T-helper 1 cell treated with Interleukin-12 subunit alpha and Interleukin-12 subunit beta and Interleukin-4 antibody, amounts not matched to agents 30 μg/mL and 1 μg/mL, for 36 hours (primary cell): ENCODE data around the gene RBMXL3.
"Not testable (repeated sequence)": the region's sequence is repeated elsewhere in the genome, so short reads cannot be mapped to it uniquely, and the experiment has no call there.

Source experiments
- H3K27ac Mint-ChIP-seq: one replicate; pipeline ENCODE4 v1.8.0; 2021; ENCODE audit warnings: mild to moderate bottlenecking, mixed read lengths
- H3K27me3 Mint-ChIP-seq: one replicate; pipeline ENCODE4 v1.8.0; 2021; ENCODE audit warnings: low read depth, mixed read lengths
- H3K36me3 Mint-ChIP-seq: one replicate; pipeline ENCODE4 v1.8.0; 2021; ENCODE audit warnings: low read depth, mixed read lengths
- H3K4me1 Mint-ChIP-seq: one replicate; pipeline ENCODE4 v1.8.0; 2021; ENCODE audit warnings: low read depth, mixed read lengths
- H3K4me3 Mint-ChIP-seq: one replicate; pipeline ENCODE4 v1.8.0; 2021; ENCODE audit warnings: mild to moderate bottlenecking, moderate library complexity, mixed read lengths
- H3K9me3 Mint-ChIP-seq: one replicate; pipeline ENCODE4 v1.8.0; 2021; ENCODE audit warnings: mixed read lengths

Gene RBMXL3

DNA sequence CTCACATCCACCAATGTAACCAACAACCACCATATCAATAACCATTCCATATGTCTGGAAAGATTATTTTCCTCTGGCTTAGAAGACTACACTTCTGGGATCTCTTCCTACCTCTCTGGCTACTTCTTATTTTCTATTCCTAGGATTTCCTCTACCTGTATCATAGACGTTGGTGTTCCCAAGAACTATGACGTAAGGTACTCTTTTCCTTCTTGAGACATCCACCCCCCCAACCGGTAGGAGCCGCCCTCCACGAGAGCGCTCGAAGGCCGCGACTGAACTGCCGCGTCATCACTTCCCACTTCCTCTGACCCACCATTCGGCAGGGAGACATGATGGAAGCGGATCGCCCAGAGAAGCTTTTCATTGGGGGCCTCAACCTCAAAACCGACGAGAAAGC, at the start of gene RBMXL3:
Gene RBMXL3, plus strand, starts transcription at position 301 of the 400 bp plus-strand sequence. Its CDS starts 32 bp downstream, at position 333.
- no peaks in the 10 kb centered on the region for H3K4me1 Mint-ChIP-seq
- H3K27ac Mint-ChIP-seq: no peak within 1 kb of the TSS
- H3K27me3 Mint-ChIP-seq: no peaks in the 10 kb centered on the region
- H3K36me3 Mint-ChIP-seq: no peaks in the 10 kb centered on the region
- no peak within 1 kb of the TSS for H3K4me3 Mint-ChIP-seq
- peaks cover 3% of the 10 kb centered on the region for H3K9me3 Mint-ChIP-seq

DNA sequence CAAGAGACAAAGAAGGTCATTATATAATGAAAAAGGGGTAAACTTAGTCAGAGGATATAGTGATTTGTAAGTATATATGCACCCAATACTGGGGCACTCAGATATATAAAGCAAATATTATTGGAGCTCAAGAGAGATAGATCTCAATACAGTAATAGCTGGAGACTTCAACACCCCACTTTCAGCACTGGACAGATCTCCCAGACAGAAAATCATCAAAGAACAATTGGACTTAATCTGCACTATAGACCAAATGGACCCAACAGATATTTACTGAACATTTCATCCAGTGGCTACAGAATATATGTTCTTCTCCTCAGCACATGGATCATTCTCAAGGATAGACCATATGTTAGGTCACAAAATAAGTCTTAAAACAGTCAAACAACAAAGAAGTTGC, 47.2 kb upstream of the RBMXL3 start:
- Mint-ChIP-seq H3K27me3 (no peaks in the 10 kb centered on the region), H3K4me3 (no peak overlapping the region), H3K4me1 (no peaks in the 10 kb centered on the region), H3K27ac (no peak overlapping the region), H3K36me3 (no peaks in the 10 kb centered on the region), H3K9me3 (no peaks in the 10 kb centered on the region)

DNA sequence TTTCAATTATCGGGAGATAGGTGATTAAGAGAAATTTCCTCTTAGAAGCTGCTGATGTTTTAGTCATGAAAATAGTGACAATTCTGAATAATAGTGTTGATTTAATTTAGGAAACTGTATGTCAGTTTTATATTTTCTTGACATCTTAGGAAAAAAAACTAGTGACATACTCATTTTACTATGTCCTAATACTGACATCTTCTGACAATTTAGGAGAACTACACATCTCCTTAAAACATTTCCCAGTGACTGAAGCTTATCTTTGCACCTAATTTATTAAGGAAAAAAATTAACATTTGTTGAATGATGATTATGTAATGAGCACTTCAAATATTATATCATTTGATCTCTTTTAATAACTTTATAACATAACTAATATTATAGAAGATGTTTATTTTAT, 42.0 kb upstream of the RBMXL3 start:
- no peaks in the 10 kb centered on the region for H3K9me3 Mint-ChIP-seq
- no peaks in the 10 kb centered on the region for H3K36me3 Mint-ChIP-seq
- no peaks in the 10 kb centered on the region for H3K27me3 Mint-ChIP-seq
- no peak overlapping the region for H3K27ac Mint-ChIP-seq
- H3K4me1 Mint-ChIP-seq: no peaks in the 10 kb centered on the region
- H3K4me3 Mint-ChIP-seq: no peak overlapping the region

DNA sequence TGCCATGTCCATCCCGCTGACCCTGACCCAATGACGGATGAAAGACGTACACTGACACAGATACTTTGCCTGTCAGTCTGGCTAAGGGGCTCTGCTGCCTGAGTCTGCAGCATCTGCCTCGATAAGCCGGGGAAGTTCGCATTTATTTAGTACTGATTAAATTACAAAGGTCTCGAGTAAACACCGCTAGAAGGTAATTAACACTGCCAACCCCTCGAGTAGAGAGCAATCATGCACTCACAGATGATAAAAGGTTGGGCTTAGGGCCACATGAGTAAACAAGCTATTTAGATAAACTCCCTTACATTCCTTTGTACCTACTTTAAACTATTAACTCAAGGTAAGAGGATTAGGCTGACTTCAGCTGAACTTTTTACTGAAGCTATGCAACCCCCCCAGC, 16.0 kb upstream of the RBMXL3 start:
- H3K27ac Mint-ChIP-seq: no peak overlapping the region
- no peaks in the 10 kb centered on the region for H3K4me1 Mint-ChIP-seq
- H3K4me3 Mint-ChIP-seq: no peak overlapping the region
- no peaks in the 10 kb centered on the region for H3K36me3 Mint-ChIP-seq
- H3K9me3 Mint-ChIP-seq: no peaks in the 10 kb centered on the region
- no peaks in the 10 kb centered on the region for H3K27me3 Mint-ChIP-seq

DNA sequence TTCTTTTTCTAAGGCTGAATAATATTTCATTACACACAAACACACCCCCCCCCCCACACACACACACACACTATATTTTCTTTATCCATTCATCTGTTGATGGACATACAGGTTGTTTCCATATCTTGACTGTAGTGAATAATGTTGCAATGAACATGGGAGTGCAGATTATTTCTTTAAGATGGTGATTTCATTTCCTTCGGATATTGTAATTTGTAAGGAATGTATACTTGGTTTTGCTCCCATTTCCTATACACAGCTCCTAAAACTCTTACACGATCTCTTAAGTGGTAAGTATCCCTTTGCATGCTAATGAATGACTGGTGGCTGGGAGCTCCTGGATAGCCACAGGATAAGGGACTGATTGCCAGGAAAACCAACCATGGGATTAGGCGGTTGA, 14.7 kb upstream of the RBMXL3 start:
- no peaks in the 10 kb centered on the region for H3K9me3 Mint-ChIP-seq
- no peaks in the 10 kb centered on the region for H3K36me3 Mint-ChIP-seq
- H3K27me3 Mint-ChIP-seq: no peaks in the 10 kb centered on the region
- no peak overlapping the region for H3K27ac Mint-ChIP-seq
- no peaks in the 10 kb centered on the region for H3K4me1 Mint-ChIP-seq
- no peak overlapping the region for H3K4me3 Mint-ChIP-seq

DNA sequence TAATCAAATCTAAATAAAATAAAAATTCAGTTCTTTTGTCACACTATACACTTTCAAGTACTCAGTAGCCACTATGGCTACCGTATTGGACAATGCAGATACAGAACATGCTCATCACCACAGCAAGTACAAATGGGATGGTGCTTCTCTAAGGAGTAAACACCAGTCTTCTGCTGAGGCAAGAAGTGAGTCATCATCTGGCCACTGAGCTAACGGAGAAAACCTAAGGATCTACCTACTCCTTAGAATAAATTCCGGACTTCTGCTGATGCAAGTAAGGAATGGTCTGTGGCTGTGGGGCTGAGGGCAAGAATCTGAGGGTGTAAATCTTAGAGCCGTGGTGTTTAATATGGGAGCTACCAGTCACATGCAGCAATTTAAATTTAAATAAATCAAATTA, 11.3 kb upstream of the RBMXL3 start:
- Mint-ChIP-seq H3K4me3 (no peak overlapping the region), H3K27ac (no peak overlapping the region), H3K4me1 (no peaks in the 10 kb centered on the region), H3K9me3 (no peaks in the 10 kb centered on the region), H3K36me3 (no peaks in the 10 kb centered on the region), H3K27me3 (no peaks in the 10 kb centered on the region)

DNA sequence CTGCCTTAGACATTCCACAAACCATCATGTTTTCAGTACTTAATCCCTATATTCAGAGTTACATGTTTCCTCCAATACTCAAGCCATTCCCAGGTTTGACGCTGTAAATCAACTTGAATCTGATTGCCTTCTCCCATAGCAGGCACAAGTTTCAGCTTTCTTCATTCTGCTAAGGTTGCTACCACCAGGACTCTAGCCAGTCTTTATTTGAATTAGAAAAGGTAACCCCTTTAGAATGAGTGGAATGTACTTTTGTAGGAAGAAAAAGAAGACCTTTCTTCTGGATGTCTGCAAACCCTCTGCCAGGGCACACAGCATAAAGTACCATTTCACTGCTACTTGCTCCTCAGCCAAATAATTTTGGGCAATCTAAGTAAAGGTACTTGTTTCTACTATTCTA, 10.7 kb upstream of the RBMXL3 start:
- Mint-ChIP-seq H3K4me3 (no peak overlapping the region), H3K4me1 (no peaks in the 10 kb centered on the region), H3K9me3 (no peaks in the 10 kb centered on the region), H3K27ac (no peak overlapping the region), H3K27me3 (no peaks in the 10 kb centered on the region), H3K36me3 (no peaks in the 10 kb centered on the region)

DNA sequence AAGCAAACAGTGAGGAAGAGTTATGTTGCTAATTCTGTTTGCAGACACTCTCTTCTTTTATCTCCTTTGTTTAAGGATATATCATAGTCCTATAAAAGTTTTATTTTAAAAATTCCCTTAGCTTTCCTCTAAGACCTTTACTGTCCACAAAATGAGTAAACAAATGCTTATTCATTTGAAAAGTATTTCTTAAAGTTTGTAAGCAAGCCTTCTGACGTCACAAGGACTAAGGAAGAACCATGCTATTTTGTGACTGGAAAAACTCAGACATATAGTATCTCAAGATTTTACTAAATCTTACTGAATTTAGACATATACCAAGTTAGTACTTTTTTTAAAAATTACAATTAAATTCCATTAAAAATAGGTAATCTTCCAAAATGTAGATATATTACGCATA, 5.2 kb upstream of the RBMXL3 start:
- no peaks in the 10 kb centered on the region for H3K36me3 Mint-ChIP-seq
- H3K27ac Mint-ChIP-seq: no peak overlapping the region
- H3K27me3 Mint-ChIP-seq: no peaks in the 10 kb centered on the region
- no peak overlapping the region for H3K4me3 Mint-ChIP-seq
- peaks cover under 1% of the 10 kb centered on the region for H3K9me3 Mint-ChIP-seq
- H3K4me1 Mint-ChIP-seq: no peaks in the 10 kb centered on the region

DNA sequence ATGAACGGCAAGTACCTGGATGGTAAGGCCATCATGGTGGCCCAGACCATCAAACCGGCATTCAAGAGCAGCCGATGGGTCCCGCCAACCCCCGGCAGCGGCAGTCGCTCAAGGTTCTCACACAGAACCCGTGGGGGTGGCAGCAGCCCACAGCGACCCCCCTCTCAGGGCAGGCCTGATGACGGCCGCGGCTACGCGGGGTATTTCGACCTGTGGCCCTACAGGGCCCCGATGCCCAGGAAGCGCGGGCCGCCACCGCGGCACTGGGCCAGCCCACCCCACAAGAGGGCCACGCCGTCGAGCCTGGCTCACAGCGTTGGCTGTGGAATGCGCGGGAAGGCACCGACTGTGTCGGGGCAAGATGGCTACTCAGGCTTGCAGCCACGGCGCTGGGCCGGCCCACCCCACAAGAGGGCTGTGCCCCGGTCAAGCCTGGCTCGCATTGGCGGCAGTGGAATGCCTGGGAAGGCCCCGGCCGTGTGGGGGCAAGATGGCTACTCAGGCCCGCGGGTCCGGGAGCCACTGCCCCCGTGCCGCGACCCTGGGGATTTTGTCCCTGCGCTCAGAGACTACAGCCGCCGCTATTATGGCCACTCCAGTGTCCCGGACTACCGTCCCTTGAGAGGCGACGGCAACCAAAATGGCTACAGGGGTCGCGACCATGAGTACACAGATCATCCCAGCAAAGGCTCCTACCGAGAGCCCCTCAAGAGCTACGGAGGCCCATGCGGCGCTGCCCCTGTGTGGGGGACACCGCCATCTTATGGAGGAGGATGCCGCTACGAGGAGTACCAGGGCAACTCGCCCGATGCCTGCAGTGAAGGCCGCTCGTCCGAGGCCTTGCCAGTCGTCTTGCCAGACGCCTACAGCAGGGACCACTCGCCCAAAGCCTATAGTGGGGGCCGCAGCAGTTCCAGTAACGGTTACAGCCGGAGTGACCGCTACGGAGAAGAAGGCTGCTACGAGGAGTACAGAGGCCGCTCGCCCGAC, 731 bp downstream of the RBMXL3 start:
- Mint-ChIP-seq H3K27me3 (no peaks in the 10 kb centered on the region), H3K36me3 (no peaks in the 10 kb centered on the region), H3K4me1 (no peaks in the 10 kb centered on the region), H3K9me3 (peaks cover 3% of the 10 kb centered on the region), H3K27ac (no peak overlapping the region), H3K4me3 (no peak overlapping the region)

DNA sequence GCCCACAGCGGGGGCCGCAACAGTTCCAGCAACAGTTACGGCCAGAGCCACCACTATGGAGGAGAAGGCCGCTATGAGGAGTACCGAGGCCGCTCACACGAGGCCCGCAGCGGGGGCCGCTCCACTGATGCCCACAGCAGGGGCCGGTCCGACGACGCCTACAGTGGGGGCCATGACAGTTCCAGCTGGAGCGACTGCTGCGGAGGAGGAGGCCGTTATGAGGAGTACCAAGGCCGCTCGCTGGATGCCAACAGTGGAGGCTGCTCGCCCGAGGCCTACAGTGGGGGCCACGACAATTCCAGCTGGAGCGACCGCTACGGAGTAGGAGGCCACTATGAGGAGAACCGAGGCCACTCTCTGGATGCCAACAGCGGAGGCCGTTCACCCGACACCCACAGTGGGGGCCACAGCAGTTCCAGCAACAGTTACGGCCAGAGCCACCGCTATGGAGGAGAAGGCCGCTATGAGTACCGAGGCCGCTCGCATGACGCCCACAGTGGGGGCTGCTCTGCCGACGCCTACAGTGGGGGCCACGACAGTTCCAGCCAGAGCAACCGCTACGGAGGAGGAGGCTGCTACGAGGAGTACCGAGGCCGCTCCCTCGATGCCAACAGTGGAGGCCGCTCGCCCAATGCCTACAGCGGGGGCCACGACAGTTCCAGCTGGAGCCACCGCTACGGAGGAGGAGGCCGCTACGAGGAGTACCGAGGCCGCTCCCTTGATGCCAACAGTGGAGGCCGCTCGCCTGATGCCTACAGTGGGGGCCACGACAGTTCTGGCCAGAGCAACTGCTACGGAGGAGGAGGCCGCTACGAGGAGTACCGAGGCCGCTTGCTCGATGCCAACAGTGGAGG, 1.7 kb downstream of the RBMXL3 start:
- no peak overlapping the region for H3K4me3 Mint-ChIP-seq
- H3K9me3 Mint-ChIP-seq: peaks cover 3% of the 10 kb centered on the region
- H3K36me3 Mint-ChIP-seq: no peaks in the 10 kb centered on the region
- H3K27me3 Mint-ChIP-seq: no peaks in the 10 kb centered on the region
- no peaks in the 10 kb centered on the region for H3K4me1 Mint-ChIP-seq
- no peak overlapping the region for H3K27ac Mint-ChIP-seq

DNA sequence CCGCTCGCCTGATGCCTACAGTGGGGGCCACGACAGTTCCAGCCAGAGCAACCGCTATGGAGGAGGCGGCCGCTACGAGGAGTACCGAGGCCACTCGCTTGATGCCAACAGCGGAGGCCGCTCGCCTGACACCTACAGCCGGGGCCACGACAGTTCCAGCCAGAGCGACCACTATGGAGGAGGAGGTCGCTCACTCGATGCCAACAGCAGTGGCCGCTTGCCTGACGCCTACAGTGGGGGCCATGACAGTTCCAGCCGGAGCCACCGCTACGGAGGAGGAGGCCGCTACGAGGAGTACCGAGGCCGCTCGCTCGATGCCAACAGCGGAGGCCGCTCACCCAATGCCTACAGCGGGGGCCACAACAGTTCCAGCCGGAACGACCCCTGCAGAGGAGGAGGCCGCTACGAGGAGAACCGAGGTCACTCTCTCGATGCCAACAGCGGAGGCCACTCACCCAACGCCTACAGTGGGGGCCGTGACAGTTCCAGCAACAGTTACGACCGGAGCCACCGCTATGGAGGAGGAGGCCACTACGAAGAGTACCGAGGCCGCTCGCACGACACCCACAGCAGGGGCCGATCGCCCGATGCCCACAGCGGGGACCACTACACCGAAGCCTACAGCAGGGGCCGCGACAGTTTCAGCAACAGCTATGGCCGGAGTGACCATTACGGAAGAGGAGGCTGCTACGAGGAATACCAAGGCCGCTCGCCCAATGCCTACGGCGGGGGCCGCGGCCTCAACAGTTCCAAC, 2.5 kb downstream of the RBMXL3 start:
- no peaks in the 10 kb centered on the region for H3K27me3 Mint-ChIP-seq
- peaks cover 3% of the 10 kb centered on the region for H3K9me3 Mint-ChIP-seq
- H3K4me3 Mint-ChIP-seq: no peak overlapping the region
- H3K27ac Mint-ChIP-seq: no peak overlapping the region
- H3K4me1 Mint-ChIP-seq: no peaks in the 10 kb centered on the region
- no peaks in the 10 kb centered on the region for H3K36me3 Mint-ChIP-seq

DNA sequence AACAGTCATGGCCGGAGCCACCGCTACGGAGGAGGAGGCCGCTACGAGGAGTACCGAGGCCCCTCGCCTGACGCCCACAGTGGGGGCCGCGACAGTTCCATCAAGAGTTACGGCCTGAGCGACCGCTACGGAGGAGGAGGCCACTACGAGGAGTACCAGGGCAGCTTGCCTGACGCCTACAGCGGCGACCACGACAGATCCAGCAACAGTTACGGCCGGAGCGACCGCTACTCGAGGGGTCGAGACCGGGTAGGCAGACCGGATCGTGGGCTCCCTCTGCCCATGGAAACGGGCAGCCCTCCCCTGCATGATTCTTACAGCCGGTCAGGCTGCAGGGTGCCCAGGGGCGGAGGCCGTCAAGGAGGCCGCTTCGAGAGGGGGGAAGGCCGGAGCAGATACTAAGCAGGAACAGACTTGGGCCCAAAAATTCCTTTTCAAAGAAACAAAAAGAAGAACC, 3.1 kb downstream of the RBMXL3 start:
- Mint-ChIP-seq H3K27ac (no peak overlapping the region), H3K4me1 (no peaks in the 10 kb centered on the region), H3K27me3 (no peaks in the 10 kb centered on the region), H3K4me3 (no peak overlapping the region), H3K9me3 (peaks cover 3% of the 10 kb centered on the region), H3K36me3 (no peaks in the 10 kb centered on the region)

DNA sequence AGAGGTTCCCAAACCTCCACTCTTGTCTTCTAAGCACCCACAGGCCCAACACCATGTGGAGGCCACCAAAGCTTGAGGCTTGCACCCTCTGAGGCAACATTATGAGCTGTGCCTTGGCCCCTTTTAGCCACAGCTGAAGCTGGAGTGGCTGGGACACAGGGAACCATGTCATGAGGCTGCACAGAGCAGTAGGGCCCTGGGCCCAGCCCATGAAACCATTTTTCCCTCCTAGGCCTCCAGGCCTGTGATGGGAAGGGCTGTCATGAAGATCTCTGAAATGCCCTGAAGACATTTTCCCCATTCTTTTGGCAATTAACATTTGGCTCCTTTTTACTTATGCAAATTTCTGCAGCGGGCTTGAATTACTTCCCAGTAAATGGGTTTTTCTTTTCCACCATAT, 14.8 kb downstream of the RBMXL3 start:
- Mint-ChIP-seq H3K36me3 (no peaks in the 10 kb centered on the region), H3K4me1 (no peaks in the 10 kb centered on the region), H3K4me3 (no peak overlapping the region), H3K9me3 (peaks cover 4% of the 10 kb centered on the region), H3K27ac (no peak overlapping the region), H3K27me3 (no peaks in the 10 kb centered on the region)

DNA sequence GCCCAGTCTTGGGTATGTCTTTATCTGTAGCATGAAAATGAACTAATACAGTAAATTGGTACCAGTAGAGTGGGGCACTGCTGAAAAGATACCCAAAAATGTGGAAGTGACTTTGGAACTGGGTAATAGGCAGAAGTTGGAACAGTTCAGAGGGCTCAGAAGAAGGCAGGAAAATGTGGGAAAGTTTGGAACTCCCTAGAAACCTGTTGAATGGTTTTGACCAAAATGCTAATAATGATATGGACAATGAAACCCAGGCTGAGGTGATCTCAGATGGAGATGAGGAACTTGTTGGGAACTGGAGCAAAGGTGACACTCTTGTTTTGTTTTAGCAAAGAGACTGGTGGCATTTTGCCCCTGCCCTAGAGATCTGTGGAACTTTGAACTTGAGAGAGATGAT, 20.3 kb downstream of the RBMXL3 start:
- H3K9me3 Mint-ChIP-seq, H3K4me3 Mint-ChIP-seq, H3K27ac Mint-ChIP-seq, H3K27me3 Mint-ChIP-seq, H3K36me3 Mint-ChIP-seq, H3K4me1 Mint-ChIP-seq: not testable (repeated sequence)
